Testis (tissue), 3 donors: ENCODE results near the gene AGO1. TPM values are rescaled to one million over a fixed set of nuclear protein-coding genes. Genes with fewer than 3 reads are reported as not detected.
A peak's percentile ranks its signal among the peaks of the same experiment; 100 is the strongest.
"Not testable (repeated sequence)": the region's sequence is repeated elsewhere in the genome, so short reads cannot be mapped to it uniquely, and the experiment has no call there.

Experiments used
- DNase-seq: peaks from one replicate; pipeline ENCODE4 v3.0.0-alpha.2; 2019
- H3K27ac ChIP-seq, 2 donors: fragments of 200-600 bp; sonication (generic); one replicate each; pipeline ENCODE4 v1.5.1; 2019
- H3K27me3 ChIP-seq: fragments of 200-600 bp; sonication (generic); one replicate; pipeline ENCODE4 v1.5.1; 2019
- H3K36me3 ChIP-seq: fragments of 200-600 bp; sonication (generic); one replicate; pipeline ENCODE4 v1.5.1; 2017; ENCODE audit warnings: low read depth; ENCODE audit errors: missing control alignments
- H3K4me1 ChIP-seq: fragments of 200-600 bp; sonication (generic); one replicate; pipeline ENCODE4 v1.5.1; 2019
- H3K4me3 ChIP-seq, 2 donors: fragments of 200-600 bp; sonication (generic); one replicate each; pipeline ENCODE4 v1.5.1; 2017 to 2019
- H3K9me3 ChIP-seq: fragments of 200-600 bp; sonication (generic); one replicate; pipeline ENCODE4 v1.5.1; 2017
- CTCF ChIP-seq, 3 experiments: fragments of 450-650 bp in 2 of 3; fragments of 200-600 bp in 1 of 3; sonication (generic) in 1 of 3; IDR thresholded peaks; one replicate each; pipeline ENCODE4 v1.5.1; 2016 to 2019; ENCODE audit warnings: antibody characterized with exemption in 3 of 3, mild to moderate bottlenecking in 2 of 3, moderate library complexity in 1 of 3
- POLR2A ChIP-seq: fragments of 450-650 bp; IDR thresholded peaks from one replicate; pipeline ENCODE4 v1.6.1; 2017; ENCODE audit warnings: antibody characterized with exemption, mild to moderate bottlenecking, moderate library complexity
- WGBS, 2 donors: methylation state at CpG; one replicate each; pipeline ENCODE4 v1.1.5; 2018; 5-methylcytosine and 5-hydroxymethylcytosine counted together
- intact Hi-C: fragments of 100-400 bp; cut with DNase I; formaldehyde crosslinking; loops from one replicate; pipeline ENCODE4 v1.15.1; 2023; ENCODE audit warnings: low total_unique reads
- polyA plus RNA-seq: library from polyadenylated mRNA; stranded (reverse); fragments of 350-450 nt; fragmentation: Illumina TruSeq; extraction: RNeasy Lipid Tissue Mini Kit (QIAGEN cat#74804); gene quantifications from one replicate; pipeline ENCODE4 v1.2.3, GENCODE V29; 2014; ENCODE audit warnings: low read depth, low replicate concordance; ENCODE audit not compliant: insufficient read depth
- total RNA-seq, 2 donors: library from RNA; depleted of rRNA; stranded (reverse); fragments of >200 nt; gene quantifications; one replicate each; pipeline ENCODE4 v1.2.3, GENCODE V29; 2016

Gene AGO1
- total and polyA plus RNA-seq, 3 donors from 2014 or later, result 11.5 to 41.9 (median 32.3) TPM

- no peak overlapping the region for H3K4me3 ChIP-seq
- TF ChIP-seq CTCF (IDR thresholded peaks at IDR 0.05), result no peak
- no peak for TF ChIP-seq POLR2A
- DNase-seq, result no peak
- no peaks in the 10 kb centered on the region for H3K27me3 ChIP-seq
- WGBS, 2 donors, result 93 to 96% methylated on average over 2 of the region's 2 CpGs
- H3K36me3 ChIP-seq, result no peaks in the 10 kb centered on the region
- peaks cover 6% of the 10 kb centered on the region for H3K4me1 ChIP-seq
- intact Hi-C loops, result no loop called here
- H3K9me3 ChIP-seq, result no peaks in the 10 kb centered on the region
- H3K27ac ChIP-seq, result no peak overlapping the region
These were observed 64.5 kb downstream of the AGO1 start for GRCh38 chr1:35947547-35947946.

- no peaks in the 10 kb centered on the region for H3K36me3 ChIP-seq
- peak overlapping the region in 1 of 2 donors; percentile 6 for H3K27ac ChIP-seq
- H3K4me3 ChIP-seq, result no peak overlapping the region
- TF ChIP-seq POLR2A, result no peak
- no peak for TF ChIP-seq CTCF (IDR thresholded peaks at IDR 0.05)
- no peaks in the 10 kb centered on the region for H3K4me1 ChIP-seq
- H3K9me3 ChIP-seq, result no peaks in the 10 kb centered on the region
- DNase-seq, result no peak
- WGBS, 2 donors, result 85 to 91% methylated on average over 1 of the region's 1 CpG
- H3K27me3 ChIP-seq, result no peaks in the 10 kb centered on the region
- intact Hi-C loops, result no loop called here
These were observed 75.5 kb downstream of the AGO1 start for GRCh38 chr1:35958558-35958957.

GRCh38 chr1:35959304-35959703 is 76.3 kb downstream of the AGO1 start:
- Histone ChIP-seq H3K9me3 (no peaks in the 10 kb centered on the region), H3K36me3 (no peaks in the 10 kb centered on the region), H3K27ac (no peak overlapping the region), H3K27me3 (no peaks in the 10 kb centered on the region), H3K4me1 (no peaks in the 10 kb centered on the region), H3K4me3 (no peak overlapping the region)
- no peak for TF ChIP-seq CTCF (IDR thresholded peaks at IDR 0.05)
- TF ChIP-seq POLR2A, result no peak
- 58 to 70% methylated on average over 3 of the region's 3 CpGs for WGBS, 2 donors
- no peak for DNase-seq
- intact Hi-C loops, result no loop called here

GRCh38 chr1:35962952-35963351 is 79.9 kb downstream of the AGO1 start:
- Histone ChIP-seq H3K27ac (no peak overlapping the region), H3K27me3 (no peaks in the 10 kb centered on the region), H3K4me1 (no peaks in the 10 kb centered on the region), H3K4me3 (no peak overlapping the region), H3K9me3 (no peaks in the 10 kb centered on the region), H3K36me3 (no peaks in the 10 kb centered on the region)
- TF ChIP-seq POLR2A (no peak), CTCF (IDR thresholded peaks at IDR 0.05) (no peak)
- no peak for DNase-seq
- 43 to 64% methylated on average over 2 of the region's 2 CpGs for WGBS, 2 donors
- intact Hi-C loops, result no loop called here

- intact Hi-C loops, H3K9me3 ChIP-seq, H3K27me3 ChIP-seq, H3K27ac ChIP-seq, DNase-seq, H3K4me3 ChIP-seq, H3K4me1 ChIP-seq, H3K36me3 ChIP-seq: not testable (repeated sequence)
- 89 to 95% methylated on average over 1 of the region's 1 CpG for WGBS, 2 donors
These were observed 81.3 kb downstream of the AGO1 start for GRCh38 chr1:35964277-35964676.
